ENCODE data around the gene SLC6A6. TPM values are rescaled to one million over a fixed set of nuclear protein-coding genes. Genes with fewer than 3 reads are reported as not detected.

The SLC6A6 gene
- total RNA-seq, 2 experiments from 2014 or later = 43.4 to 48.8 TPM

DNA sequence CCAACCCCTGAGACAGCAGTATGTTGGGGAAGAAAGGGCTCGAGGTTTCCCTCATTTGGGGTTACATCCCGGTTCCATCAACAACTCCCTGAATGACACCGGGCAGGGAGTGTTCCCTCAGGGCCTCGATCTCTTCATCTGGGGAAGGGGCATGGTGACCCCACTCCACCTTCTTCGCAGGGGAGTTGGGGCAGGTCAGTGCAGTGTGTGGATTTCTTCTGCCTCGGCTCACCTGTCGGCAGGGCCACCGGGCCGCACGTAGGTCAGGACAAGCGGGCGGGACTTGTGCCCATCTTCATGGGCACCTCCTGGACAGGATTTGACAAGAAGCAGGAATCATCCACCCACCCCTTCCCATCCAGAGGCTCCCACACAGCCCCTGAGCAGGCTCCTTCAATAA lies 120.4 kb downstream of the SLC6A6 start:
- intact Hi-C loops (cut with micrococcal nuclease) = no loop called here
- H3K4me1 Mint-ChIP-seq (ENCODE audit: low read depth) = no peaks in the 10 kb centered on the region
- H3K27me3 Mint-ChIP-seq = peaks cover 4% of the 10 kb centered on the region
- TF ChIP-seq CTCF (IDR thresholded peaks at IDR 0.05) = no peak
- ATAC-seq = no peak
- no peak overlapping the region for H3K27ac Mint-ChIP-seq
- CTCF ChIA-PET = interaction anchor here (1.2 kb wide), 1 partner anchor 10 kb away, joined by 3 read pairs; no protein-coding TSS in a partner anchor
- no peak for DNase-seq
- POLR2A ChIA-PET = no interaction called here
- no peaks in the 10 kb centered on the region for H3K36me3 Mint-ChIP-seq (ENCODE audit: low read depth)
- no peaks in the 10 kb centered on the region for H3K9me3 Mint-ChIP-seq
- H3K4me3 Mint-ChIP-seq = no peak overlapping the region

DNA sequence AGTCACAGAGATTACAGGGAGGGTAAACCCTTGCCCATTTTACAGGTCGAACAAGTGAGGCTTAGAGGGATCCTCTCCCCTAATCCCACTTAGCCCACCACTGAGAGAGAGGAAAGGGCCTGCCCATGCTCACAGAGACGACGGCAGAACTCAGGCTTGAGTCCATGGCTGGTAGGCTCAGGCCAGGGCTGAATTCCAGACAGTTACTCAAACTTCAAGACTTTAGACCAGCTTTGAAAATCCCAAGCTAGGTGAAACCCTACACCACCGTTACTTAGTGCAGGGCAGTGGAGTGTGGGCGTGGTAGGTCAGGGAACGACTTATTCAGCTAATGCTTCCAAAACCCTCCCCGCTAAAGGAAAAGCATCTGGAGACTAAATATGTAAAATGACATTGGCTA lies 121.4 kb downstream of the SLC6A6 start:
- Mint-ChIP-seq H3K4me3 (no peak overlapping the region), H3K27ac (no peak overlapping the region), H3K4me1 (ENCODE audit: low read depth) (no peaks in the 10 kb centered on the region), H3K36me3 (ENCODE audit: low read depth) (no peaks in the 10 kb centered on the region), H3K27me3 (peaks cover 4% of the 10 kb centered on the region), H3K9me3 (no peaks in the 10 kb centered on the region)
- ChIA-PET CTCF (no interaction called here), POLR2A (no interaction called here)
- intact Hi-C loops (cut with micrococcal nuclease) = no loop called here
- no peak for ATAC-seq
- no peak for DNase-seq
- no peak for TF ChIP-seq CTCF (IDR thresholded peaks at IDR 0.05)

GRCh38 chr3:14524311-14524711 lies 121.9 kb downstream of the SLC6A6 start:
- Mint-ChIP-seq H3K9me3 (no peaks in the 10 kb centered on the region), H3K27ac (no peak overlapping the region), H3K4me3 (no peak overlapping the region), H3K4me1 (ENCODE audit: low read depth) (no peaks in the 10 kb centered on the region), H3K36me3 (ENCODE audit: low read depth) (no peaks in the 10 kb centered on the region), H3K27me3 (peaks cover 4% of the 10 kb centered on the region)
- ATAC-seq (no peak), DNase-seq (no peak)
- POLR2A ChIA-PET = no interaction called here
- no peak for TF ChIP-seq CTCF (IDR thresholded peaks at IDR 0.05)
- CTCF ChIA-PET = no interaction called here
- intact Hi-C loops (cut with micrococcal nuclease) = no loop called here

DNA sequence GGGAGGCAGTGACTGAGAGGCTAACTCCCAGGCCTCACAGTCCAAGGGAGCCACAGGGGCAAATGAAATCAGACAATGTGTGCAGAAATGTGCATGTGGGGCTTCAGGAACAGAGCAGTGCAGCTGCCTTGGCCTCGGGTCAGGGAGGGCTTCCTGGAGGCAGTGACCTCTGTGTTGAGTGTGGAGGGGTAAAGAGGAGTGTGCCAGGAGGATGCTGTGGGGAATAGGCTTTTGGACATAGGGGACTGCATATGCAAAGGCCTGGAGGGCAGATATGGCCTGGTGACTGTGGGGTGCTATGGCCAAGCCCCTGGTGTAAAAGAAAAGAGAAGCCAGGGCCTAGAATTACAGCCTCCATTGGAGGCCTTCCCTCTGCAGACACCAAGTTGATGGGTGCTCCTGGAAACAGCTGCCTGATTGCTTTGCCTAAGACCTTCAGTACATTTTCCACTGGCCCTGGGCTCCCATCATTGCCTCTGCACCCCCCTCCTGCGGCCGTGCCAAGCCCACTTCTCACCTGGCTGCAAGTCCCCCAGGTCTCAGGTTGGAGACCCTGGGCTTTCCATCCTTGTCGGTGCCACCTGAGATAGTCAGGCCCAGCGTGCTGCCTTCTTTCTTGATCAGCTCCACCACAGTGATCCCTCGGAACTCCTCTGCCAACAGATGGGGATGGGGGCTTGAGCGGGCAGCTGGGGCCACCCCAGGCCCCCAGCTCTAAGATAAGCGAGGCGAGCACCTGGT lies 122.7 kb downstream of the SLC6A6 start:
- ATAC-seq (no peak), DNase-seq (no peak)
- Mint-ChIP-seq H3K27me3 (peaks cover 4% of the 10 kb centered on the region), H3K4me1 (ENCODE audit: low read depth) (no peaks in the 10 kb centered on the region), H3K36me3 (ENCODE audit: low read depth) (no peaks in the 10 kb centered on the region), H3K27ac (no peak overlapping the region), H3K4me3 (no peak overlapping the region), H3K9me3 (no peaks in the 10 kb centered on the region)
- intact Hi-C loops (cut with micrococcal nuclease) = no loop called here
- POLR2A ChIA-PET = no interaction called here
- CTCF ChIA-PET = no interaction called here
- TF ChIP-seq CTCF (IDR thresholded peaks at IDR 0.05) = no peak

GRCh38 chr3:14525685-14526631 lies 123.6 kb downstream of the SLC6A6 start:
- H3K36me3 Mint-ChIP-seq (ENCODE audit: low read depth) = no peaks in the 10 kb centered on the region
- DNase-seq (no peak), ATAC-seq (no peak)
- no peak overlapping the region for H3K27ac Mint-ChIP-seq
- POLR2A ChIA-PET = no interaction called here
- no peaks in the 10 kb centered on the region for H3K4me1 Mint-ChIP-seq (ENCODE audit: low read depth)
- CTCF ChIA-PET = interaction anchor here (1.5 kb wide), 1 partner anchor 23 kb away, joined by 3 read pairs; no protein-coding TSS in a partner anchor
- TF ChIP-seq CTCF (IDR thresholded peaks at IDR 0.05) = no peak
- H3K9me3 Mint-ChIP-seq = no peaks in the 10 kb centered on the region
- no peak overlapping the region for H3K4me3 Mint-ChIP-seq
- peaks cover 4% of the 10 kb centered on the region for H3K27me3 Mint-ChIP-seq
- intact Hi-C loops (cut with micrococcal nuclease) = no loop called here
